BJ (cell line): Measurements from ENCODE around the gene PPP1R13B. TPM values are rescaled to one million over a fixed set of nuclear protein-coding genes. Genes with fewer than 3 reads are reported as not detected.

Source experiments
- CTCF ChIA-PET: fragments of 350-600 bp; formaldehyde crosslinking; extraction: SDS; loops from one replicate; lab custom pipeline; 2021; ENCODE audit warnings: antibody characterized with exemption, inconsistent platforms; lab: Yijun Ruan, JAX
- POLR2A ChIA-PET: fragments of 300-600 bp; sonication (Branson Sonifier 250); formaldehyde crosslinking; extraction: SDS; loops from one replicate; lab custom pipeline; 2021; ENCODE audit warnings: antibody characterized with exemption; lab: Charles Lee
- DNase-seq: peaks from one replicate; pipeline ENCODE4 v3.0.0-alpha.2; 2011; ENCODE audit warnings: low read depth
- H3K27me3 ChIP-seq: 2 replicates; pipeline ENCODE4 v1.6.0; 2011; ENCODE audit warnings: low read length; ENCODE audit not compliant: control insufficient read depth, insufficient read depth
- H3K36me3 ChIP-seq: 2 replicates; pipeline ENCODE4 v1.5.1; 2011; ENCODE audit warnings: low read length; ENCODE audit not compliant: control insufficient read depth, insufficient read depth
- H3K4me3 ChIP-seq: 2 replicates; pipeline ENCODE4 v1.5.1; 2011; ENCODE audit warnings: low read depth, mild to moderate bottlenecking, control low read depth, low read length
- polyA plus RNA-seq: library from polyadenylated mRNA; depleted of rRNA; stranded (reverse); fragments of >200 nt; gene quantifications from 2 replicates; pipeline ENCODE4 v1.2.3, GENCODE V29; 2011
- TF ChIP-seq, protein P1 (sequence below): IDR thresholded peaks from 2 replicates; pipeline ENCODE4 v1.5.1; 2011; ENCODE audit warnings: low read depth, mild to moderate bottlenecking, control low read depth, inconsistent platforms, low read length, moderate library complexity; ENCODE audit not compliant: insufficient read depth

PPP1R13B gene
- polyA plus RNA-seq, 1 experiment, result 3.3 TPM

DNA sequence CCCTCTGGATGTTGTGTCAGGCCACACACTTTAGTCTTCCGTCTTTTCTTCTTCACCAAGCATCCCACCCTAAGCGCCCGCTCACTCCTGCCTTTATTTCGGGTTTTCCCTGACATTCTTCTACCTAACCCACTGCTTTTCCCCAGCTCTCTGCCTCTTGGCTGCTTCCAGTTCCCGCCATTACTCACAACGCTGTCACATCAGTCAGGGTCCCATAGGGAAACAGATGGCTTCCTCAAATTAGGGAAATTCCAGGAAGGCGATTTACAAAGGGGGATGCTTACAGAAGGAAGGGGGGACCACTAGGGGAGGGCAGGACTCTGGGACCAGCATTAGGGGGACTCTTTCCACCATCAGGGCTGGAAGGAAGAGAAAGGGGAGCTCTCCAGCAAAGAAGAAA lies 9.2 kb upstream of the PPP1R13B start:
- H3K36me3 ChIP-seq, result no peaks in the 10 kb centered on the region
- no peak overlapping the region for H3K4me3 ChIP-seq
- H3K27me3 ChIP-seq, result 0 out of 2 replicates have a peak, but pooled peaks cover 3% of the 10 kb centered on the region
- ChIA-PET POLR2A (no interaction called here), CTCF (no interaction called here)
- TF ChIP-seq, protein P1, sequence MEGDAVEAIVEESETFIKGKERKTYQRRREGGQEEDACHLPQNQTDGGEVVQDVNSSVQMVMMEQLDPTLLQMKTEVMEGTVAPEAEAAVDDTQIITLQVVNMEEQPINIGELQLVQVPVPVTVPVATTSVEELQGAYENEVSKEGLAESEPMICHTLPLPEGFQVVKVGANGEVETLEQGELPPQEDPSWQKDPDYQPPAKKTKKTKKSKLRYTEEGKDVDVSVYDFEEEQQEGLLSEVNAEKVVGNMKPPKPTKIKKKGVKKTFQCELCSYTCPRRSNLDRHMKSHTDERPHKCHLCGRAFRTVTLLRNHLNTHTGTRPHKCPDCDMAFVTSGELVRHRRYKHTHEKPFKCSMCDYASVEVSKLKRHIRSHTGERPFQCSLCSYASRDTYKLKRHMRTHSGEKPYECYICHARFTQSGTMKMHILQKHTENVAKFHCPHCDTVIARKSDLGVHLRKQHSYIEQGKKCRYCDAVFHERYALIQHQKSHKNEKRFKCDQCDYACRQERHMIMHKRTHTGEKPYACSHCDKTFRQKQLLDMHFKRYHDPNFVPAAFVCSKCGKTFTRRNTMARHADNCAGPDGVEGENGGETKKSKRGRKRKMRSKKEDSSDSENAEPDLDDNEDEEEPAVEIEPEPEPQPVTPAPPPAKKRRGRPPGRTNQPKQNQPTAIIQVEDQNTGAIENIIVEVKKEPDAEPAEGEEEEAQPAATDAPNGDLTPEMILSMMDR, result no peak
- DNase-seq, result no peak

DNA sequence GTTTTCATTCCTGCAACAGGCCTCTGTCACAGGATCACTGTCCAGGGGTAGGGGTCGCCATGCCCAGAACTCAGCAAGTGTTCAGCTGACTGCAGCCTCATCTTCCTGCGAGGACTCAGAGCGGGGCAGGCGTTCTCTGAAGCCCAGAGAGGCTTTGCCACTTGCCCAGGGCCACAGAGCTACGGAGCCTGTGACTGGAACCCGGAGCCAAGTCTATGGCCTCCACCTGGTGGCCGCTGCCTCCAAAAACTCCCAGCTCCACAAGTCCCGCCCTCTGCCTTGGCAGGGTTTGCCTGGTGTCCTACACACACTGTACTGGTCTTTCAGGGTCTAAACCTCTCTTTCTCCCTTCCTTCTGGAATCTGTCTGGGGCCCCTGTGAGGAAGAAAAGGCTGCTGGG lies 8.7 kb upstream of the PPP1R13B start:
- Histone ChIP-seq H3K27me3 (0 out of 2 replicates have a peak, but pooled peaks cover 3% of the 10 kb centered on the region), H3K36me3 (no peaks in the 10 kb centered on the region), H3K4me3 (no peak overlapping the region)
- TF ChIP-seq, protein P1, result no peak
- CTCF ChIA-PET, result no interaction called here
- POLR2A ChIA-PET, result no interaction called here
- no peak for DNase-seq

DNA sequence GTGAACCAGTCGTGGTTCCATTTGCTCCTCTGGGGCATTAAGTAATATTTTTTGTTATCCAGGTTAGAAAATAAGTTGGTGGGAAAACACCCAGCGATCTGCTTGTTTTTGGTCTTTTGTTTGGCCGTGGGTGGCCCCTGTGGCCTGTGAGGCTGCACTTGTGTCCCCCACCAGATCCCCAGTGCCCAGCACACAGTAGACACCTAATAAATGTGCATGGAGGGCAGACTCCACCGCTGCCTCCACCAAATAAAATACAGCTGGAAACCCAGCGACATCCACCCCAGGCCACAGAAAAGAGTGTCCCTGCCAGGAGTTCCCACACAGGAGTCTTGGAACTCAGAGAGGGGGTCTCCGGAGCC lies 8.3 kb upstream of the PPP1R13B start:
- 0 out of 2 replicates have a peak, but pooled peaks cover 3% of the 10 kb centered on the region for H3K27me3 ChIP-seq
- DNase-seq, result no peak
- ChIA-PET POLR2A (no interaction called here), CTCF (interaction anchor here (0.6 kb wide), 2 partner anchors 30 to 1956 kb away, joined by 3 read pairs; no protein-coding TSS in a partner anchor)
- H3K36me3 ChIP-seq, result no peaks in the 10 kb centered on the region
- no peak overlapping the region for H3K4me3 ChIP-seq
- TF ChIP-seq, protein P1, result no peak

DNA sequence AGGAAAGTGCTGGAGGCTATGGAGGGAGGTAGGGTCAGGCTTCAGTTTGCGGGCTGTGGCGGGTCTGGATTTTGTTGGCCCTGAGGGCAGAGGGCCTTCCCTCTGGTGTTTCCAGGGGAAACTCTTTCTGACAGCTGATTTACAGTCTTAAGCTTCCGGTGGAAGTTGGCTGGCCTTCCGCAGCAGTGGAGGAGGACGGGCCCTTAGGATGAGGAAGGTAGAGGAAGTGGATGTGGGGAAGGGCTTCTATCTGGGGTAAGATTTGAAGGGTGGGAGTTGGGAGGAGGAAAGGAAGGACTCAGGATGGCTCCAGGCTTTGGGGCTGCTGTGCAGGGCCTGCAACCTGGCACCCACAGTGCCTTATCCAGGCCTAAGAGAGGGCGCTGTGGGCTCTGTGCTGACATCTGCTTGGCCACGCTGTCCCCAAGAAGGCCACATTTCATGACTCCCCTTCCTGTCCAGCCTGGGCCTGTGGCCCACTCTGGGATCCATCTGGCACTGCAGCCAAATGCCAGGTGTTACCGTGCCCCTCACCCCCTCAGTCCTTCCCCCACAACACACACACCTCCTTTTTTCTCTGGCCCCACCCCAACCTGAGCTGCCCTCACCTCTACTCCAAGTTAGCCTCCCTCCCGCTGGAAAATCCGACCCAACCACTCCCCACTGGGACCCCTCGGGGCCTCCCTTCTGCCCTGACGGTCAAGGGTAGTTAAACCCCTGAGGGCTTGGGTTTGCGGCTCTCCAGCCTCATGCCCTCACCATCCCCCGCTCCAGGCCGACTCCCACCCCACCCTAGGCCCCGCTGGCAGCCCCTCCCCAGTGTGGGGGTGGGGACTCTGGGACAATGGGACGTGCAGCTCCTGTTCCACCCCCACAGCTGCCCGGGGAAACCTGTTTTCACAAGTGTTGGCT lies 7.7 kb upstream of the PPP1R13B start:
- no peaks in the 10 kb centered on the region for H3K36me3 ChIP-seq
- TF ChIP-seq, protein P1, result no peak
- DNase-seq, result no peak
- CTCF ChIA-PET, result interaction anchor here (0.6 kb wide), 2 partner anchors 29 to 1955 kb away, joined by 3 read pairs; no protein-coding TSS in a partner anchor
- POLR2A ChIA-PET, result no interaction called here
- H3K4me3 ChIP-seq, result no peak overlapping the region
- 0 out of 2 replicates have a peak, but pooled peaks cover 3% of the 10 kb centered on the region for H3K27me3 ChIP-seq

DNA sequence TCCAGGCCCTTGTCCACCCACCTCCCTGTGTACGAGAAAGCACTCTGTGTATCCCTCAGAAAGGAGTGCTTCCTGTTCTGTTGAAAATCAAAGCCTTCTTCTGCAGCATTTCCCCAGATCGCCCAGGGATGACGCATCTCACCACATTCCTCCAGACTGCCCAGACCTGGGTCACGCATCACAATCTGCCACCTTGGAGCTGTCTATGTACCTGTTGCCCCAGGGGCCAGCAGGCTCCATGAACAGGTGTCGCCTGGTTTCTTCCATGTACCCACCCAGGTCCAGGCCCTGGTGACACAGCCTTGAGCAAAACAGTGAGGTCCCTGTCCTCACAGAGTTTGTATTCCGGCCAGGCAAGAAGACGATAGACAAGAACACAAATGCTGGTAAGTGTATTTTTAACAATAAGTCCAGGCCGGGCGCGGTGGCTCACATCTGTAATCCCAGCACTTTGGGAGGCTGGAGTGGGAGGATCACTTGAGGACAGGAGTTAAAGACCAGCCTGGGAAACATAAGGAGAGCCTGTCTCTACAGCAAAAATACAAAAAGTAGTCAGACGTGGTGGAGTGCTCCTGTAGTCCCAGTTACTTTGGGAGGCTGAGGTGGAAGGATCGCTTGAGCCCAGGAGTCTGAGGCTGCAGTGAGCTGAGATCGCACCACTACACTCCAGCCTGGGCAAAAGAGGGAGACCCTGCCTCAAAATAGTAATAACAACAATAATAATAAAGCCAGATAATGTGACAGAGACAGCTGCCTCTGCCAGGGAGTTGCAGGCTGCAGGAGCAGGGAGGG lies 6.8 kb upstream of the PPP1R13B start:
- Histone ChIP-seq H3K4me3 (no peak overlapping the region), H3K36me3 (no peaks in the 10 kb centered on the region), H3K27me3 (no peaks in the 10 kb centered on the region)
- ChIA-PET CTCF (interaction anchor here (0.6 to 0.7 kb wide), 2 partner anchors 32 to 79 kb away, joined by 4 read pairs; no protein-coding TSS in a partner anchor), POLR2A (no interaction called here)
- DNase-seq, result no peak
- TF ChIP-seq, protein P1, result no peak
